HG02798 (cell line): ENCODE data around the gene TVP23C.
"Not testable (repeated sequence)": the region's sequence is repeated elsewhere in the genome, so short reads cannot be mapped to it uniquely, and the experiment has no call there.

ENCODE experiments used
- ATAC-seq: cut with Tn5 transposase; IDR thresholded peaks from one replicate; pipeline ENCODE4 v1.9.1; 2021; ENCODE audit warnings: mild to moderate bottlenecking; ENCODE audit not compliant: unreplicated experiment, poor library complexity

TVP23C gene

GRCh38 chr17:15533122-15533521 lies 30.2 kb downstream of the TVP23C start:
- ATAC-seq: not testable (repeated sequence)

GRCh38 chr17:15526292-15527218 lies 36.7 kb downstream of the TVP23C start:
- ATAC-seq: not testable (repeated sequence)

- ATAC-seq: not testable (repeated sequence)
Observed at GRCh38 chr17:15524990-15525985, 38.0 kb downstream of the TVP23C start.

- no peak for ATAC-seq
Observed at GRCh38 chr17:15516150-15516549, 47.1 kb downstream of the TVP23C start.

GRCh38 chr17:15514469-15514868 lies 48.8 kb downstream of the TVP23C start:
- ATAC-seq: no peak

GRCh38 chr17:15513856-15514459 lies 49.3 kb downstream of the TVP23C start:
- no peak for ATAC-seq

- ATAC-seq: no peak
Observed at GRCh38 chr17:15513058-15513791, 50.1 kb downstream of the TVP23C start.

- no peak for ATAC-seq
Observed at GRCh38 chr17:15512071-15512709, 51.1 kb downstream of the TVP23C start.

- no peak for ATAC-seq
Observed at GRCh38 chr17:15511142-15511541, 52.1 kb downstream of the TVP23C start.

- ATAC-seq: no peak
Observed at GRCh38 chr17:15510361-15510760, 52.9 kb downstream of the TVP23C start.

- no peak for ATAC-seq
Observed at GRCh38 chr17:15509095-15509494, 54.2 kb downstream of the TVP23C start.

- ATAC-seq: no peak
Observed at GRCh38 chr17:15508466-15508865, 54.8 kb downstream of the TVP23C start.

- no peak for ATAC-seq
Observed at GRCh38 chr17:15507896-15508295, 55.4 kb downstream of the TVP23C start.

GRCh38 chr17:15507001-15507400 lies 56.3 kb downstream of the TVP23C start:
- no peak for ATAC-seq

GRCh38 chr17:15505708-15506107 lies 57.6 kb downstream of the TVP23C start:
- ATAC-seq: not testable (repeated sequence)

GRCh38 chr17:15503731-15504130 lies 59.6 kb downstream of the TVP23C start:
- no peak for ATAC-seq

- ATAC-seq: peak; percentile 93
Observed at GRCh38 chr17:15502369-15503112, 60.7 kb downstream of the TVP23C start.

GRCh38 chr17:15501793-15502192 lies 61.5 kb downstream of the TVP23C start:
- ATAC-seq: no peak

GRCh38 chr17:15501282-15501681 lies 62.0 kb downstream of the TVP23C start:
- ATAC-seq: no peak
